Endodermal cell (in vitro differentiated cells): ENCODE results near the gene SLC11A1. TPM values are rescaled to one million over a fixed set of nuclear protein-coding genes. Genes with fewer than 3 reads are reported as not detected.

ENCODE experiments used
- DNase-seq: peaks from one replicate; pipeline ENCODE4 v3.0.0-alpha.2; 2017
- H3K27ac ChIP-seq: 2 replicates; pipeline ENCODE4 v1.5.1; 2013; ENCODE audit warnings: mild to moderate bottlenecking, low read depth, low read length, moderate library complexity
- H3K27me3 ChIP-seq: 2 replicates; pipeline ENCODE4 v1.6.1; 2013; ENCODE audit warnings: mild to moderate bottlenecking, low read length, moderate library complexity; ENCODE audit not compliant: insufficient read depth, control insufficient read depth, poor library complexity, severe bottlenecking
- H3K36me3 ChIP-seq: 2 replicates; pipeline ENCODE4 v1.7.0; 2013; ENCODE audit warnings: mild to moderate bottlenecking, low read length, moderate library complexity; ENCODE audit not compliant: control insufficient read depth, insufficient read depth
- H3K4me1 ChIP-seq: one replicate; pipeline ENCODE4 v1.7.0; 2013; ENCODE audit warnings: low read length; ENCODE audit not compliant: control insufficient read depth, insufficient read depth
- H3K4me3 ChIP-seq: 2 replicates; pipeline ENCODE4 v1.5.1; 2013; ENCODE audit warnings: mild to moderate bottlenecking, low read length, moderate library complexity
- H3K9ac ChIP-seq: 2 replicates; pipeline ENCODE4 v1.6.1; 2013; ENCODE audit warnings: mild to moderate bottlenecking, low read length, moderate library complexity; ENCODE audit not compliant: poor library complexity, severe bottlenecking; ENCODE audit errors: extremely low read depth
- H3K9me3 ChIP-seq: 2 replicates; pipeline ENCODE4 v1.6.1; 2013; ENCODE audit warnings: mild to moderate bottlenecking, low read length, moderate library complexity; ENCODE audit not compliant: control insufficient read depth
- H3K27ac Mint-ChIP-seq: 2 replicates; pipeline ENCODE4 v1.8.0; 2020; ENCODE audit warnings: mixed read lengths
- H3K27me3 Mint-ChIP-seq: 2 replicates; pipeline ENCODE4 v1.8.0; 2021; ENCODE audit warnings: mild to moderate bottlenecking, mixed read lengths; ENCODE audit not compliant: insufficient read depth
- H3K36me3 Mint-ChIP-seq: 2 replicates; pipeline ENCODE4 v1.8.0; 2020; ENCODE audit warnings: low read depth, mixed read lengths
- H3K4me1 Mint-ChIP-seq: 2 replicates; pipeline ENCODE4 v1.8.0; 2020; ENCODE audit warnings: mixed read lengths
- H3K4me3 Mint-ChIP-seq: 2 replicates; pipeline ENCODE4 v1.8.0; 2020; ENCODE audit warnings: mild to moderate bottlenecking, moderate library complexity, mixed read lengths
- H3K9me3 Mint-ChIP-seq: 2 replicates; pipeline ENCODE4 v1.8.0; 2020; ENCODE audit warnings: mild to moderate bottlenecking, mixed read lengths
- CTCF ChIP-seq: fragments of 200-600 bp; sonication (generic); conservative IDR thresholded peaks from 2 replicates; pipeline ENCODE4 v1.5.0; 2021; ENCODE audit warnings: antibody characterized with exemption, mild to moderate bottlenecking
- WGBS, 2 experiments: methylation state at CpG; one replicate each; pipeline versions ENCODE4 v1.1.5 to v1.1.7; 2013; ENCODE audit warnings: missing lambda C conversion rate in 2 of 2, mixed read lengths in 1 of 2; ENCODE audit not compliant: insufficient coverage in 1 of 2, insufficient read length in 1 of 2; 5-methylcytosine and 5-hydroxymethylcytosine counted together
- total RNA-seq, 2 donors: library from RNA; stranded (reverse); fragmentation: NEBNext Ultra II Directional in 1 of 2; extraction: Animal tissue kit (Norgen Biotek cat#: 25700) in 1 of 2; gene quantifications; 2 replicates in 1 of 2; 3 replicates in 1 of 2; pipeline ENCODE4 v1.2.1, GENCODE V29; 2021

SLC11A1 gene
- total RNA-seq, 2 donors from 2014 or later, result 0.09 TPM; not detected in 1

- Histone ChIP-seq H3K36me3 (no peaks in the 10 kb centered on the region), H3K9me3 (no peaks in the 10 kb centered on the region), H3K27me3 (no peaks in the 10 kb centered on the region), H3K4me1 (no peaks in the 10 kb centered on the region), H3K9ac (peak overlapping the region; percentile 95), H3K4me3 (peak overlapping the region; percentile 94), H3K27ac (peak overlapping the region; percentile 98)
- peak; percentile 96 for DNase-seq
- no peaks in the 10 kb centered on the region for H3K36me3 Mint-ChIP-seq
- peak overlapping the region; percentile 88 for H3K4me3 Mint-ChIP-seq
- peaks cover 23% of the 10 kb centered on the region for H3K27me3 Mint-ChIP-seq
- no peaks in the 10 kb centered on the region for H3K9me3 Mint-ChIP-seq
- peak overlapping the region; percentile 99 for H3K27ac Mint-ChIP-seq
- WGBS, 2 experiments, result 0 to 3% methylated on average over 20 to 57 of the region's 57 CpGs
- peaks cover 13% of the 10 kb centered on the region for H3K4me1 Mint-ChIP-seq
- peak; percentile 98 for TF ChIP-seq CTCF
Observed at GRCh38 chr2:218395826-218396687, 14.0 kb downstream of the SLC11A1 start.

GRCh38 chr2:218396688-218397462 lies 14.8 kb downstream of the SLC11A1 start:
- Mint-ChIP-seq H3K4me3 (peak overlapping the region; percentile 88), H3K27ac (peak overlapping the region; percentile 99), H3K27me3 (peaks cover 23% of the 10 kb centered on the region), H3K36me3 (no peaks in the 10 kb centered on the region), H3K4me1 (peaks cover 18% of the 10 kb centered on the region), H3K9me3 (no peaks in the 10 kb centered on the region)
- Histone ChIP-seq H3K27me3 (no peaks in the 10 kb centered on the region), H3K36me3 (peaks cover 5% of the 10 kb centered on the region), H3K9ac (peak overlapping the region; percentile 95), H3K4me3 (peak overlapping the region; percentile 94), H3K27ac (peak overlapping the region; percentile 98), H3K4me1 (no peaks in the 10 kb centered on the region), H3K9me3 (no peaks in the 10 kb centered on the region)
- 1% methylated on average over 16 to 27 of the region's 27 CpGs for WGBS, 2 experiments
- DNase-seq, result peak; percentile 81
- TF ChIP-seq CTCF, result no peak

- TF ChIP-seq CTCF, result no peak
- peaks cover 23% of the 10 kb centered on the region for H3K27me3 Mint-ChIP-seq
- H3K36me3 Mint-ChIP-seq, result peaks cover 3% of the 10 kb centered on the region
- WGBS, 2 experiments, result 2% methylated on average over 6 to 12 of the region's 12 CpGs
- no peaks in the 10 kb centered on the region for H3K27me3 ChIP-seq
- no peaks in the 10 kb centered on the region for H3K4me1 ChIP-seq
- no peaks in the 10 kb centered on the region for H3K9me3 ChIP-seq
- H3K9ac ChIP-seq, result peak overlapping the region; percentile 95
- H3K36me3 ChIP-seq, result peaks cover 11% of the 10 kb centered on the region
- H3K27ac Mint-ChIP-seq, result peak overlapping the region; percentile 92
- peak overlapping the region; percentile 88 for H3K4me3 Mint-ChIP-seq
- no peak for DNase-seq
- no peaks in the 10 kb centered on the region for H3K9me3 Mint-ChIP-seq
- H3K27ac ChIP-seq, result no peak overlapping the region
- H3K4me3 ChIP-seq, result peak overlapping the region; percentile 94
- H3K4me1 Mint-ChIP-seq, result peaks cover 18% of the 10 kb centered on the region
Observed at GRCh38 chr2:218397463-218397819, 15.4 kb downstream of the SLC11A1 start.
